BJ (cell line): ENCODE results near the gene TMEM247. TPM values are rescaled to one million over a fixed set of nuclear protein-coding genes. Genes with fewer than 3 reads are reported as not detected.
"Not testable (repeated sequence)": the region's sequence is repeated elsewhere in the genome, so short reads cannot be mapped to it uniquely, and the experiment has no call there.

Experiments
- CTCF ChIA-PET: fragments of 350-600 bp; formaldehyde crosslinking; extraction: SDS; loops from one replicate; lab custom pipeline; 2021; ENCODE audit warnings: antibody characterized with exemption, inconsistent platforms; lab: Yijun Ruan, JAX
- POLR2A ChIA-PET: fragments of 300-600 bp; sonication (Branson Sonifier 250); formaldehyde crosslinking; extraction: SDS; loops from one replicate; lab custom pipeline; 2021; ENCODE audit warnings: antibody characterized with exemption; lab: Charles Lee
- DNase-seq: peaks from one replicate; pipeline ENCODE4 v3.0.0-alpha.2; 2011; ENCODE audit warnings: low read depth
- H3K27me3 ChIP-seq: 2 replicates; pipeline ENCODE4 v1.6.0; 2011; ENCODE audit warnings: low read length; ENCODE audit not compliant: control insufficient read depth, insufficient read depth
- H3K36me3 ChIP-seq: 2 replicates; pipeline ENCODE4 v1.5.1; 2011; ENCODE audit warnings: low read length; ENCODE audit not compliant: control insufficient read depth, insufficient read depth
- H3K4me3 ChIP-seq: 2 replicates; pipeline ENCODE4 v1.5.1; 2011; ENCODE audit warnings: low read depth, mild to moderate bottlenecking, control low read depth, low read length
- polyA plus RNA-seq: library from polyadenylated mRNA; depleted of rRNA; stranded (reverse); fragments of >200 nt; gene quantifications from 2 replicates; pipeline ENCODE4 v1.2.3, GENCODE V29; 2011
- TF ChIP-seq, protein P1 (sequence below): IDR thresholded peaks from 2 replicates; pipeline ENCODE4 v1.5.1; 2011; ENCODE audit warnings: low read depth, mild to moderate bottlenecking, control low read depth, inconsistent platforms, low read length, moderate library complexity; ENCODE audit not compliant: insufficient read depth

Gene TMEM247
- polyA plus RNA-seq, 1 experiment, result not detected

DNA sequence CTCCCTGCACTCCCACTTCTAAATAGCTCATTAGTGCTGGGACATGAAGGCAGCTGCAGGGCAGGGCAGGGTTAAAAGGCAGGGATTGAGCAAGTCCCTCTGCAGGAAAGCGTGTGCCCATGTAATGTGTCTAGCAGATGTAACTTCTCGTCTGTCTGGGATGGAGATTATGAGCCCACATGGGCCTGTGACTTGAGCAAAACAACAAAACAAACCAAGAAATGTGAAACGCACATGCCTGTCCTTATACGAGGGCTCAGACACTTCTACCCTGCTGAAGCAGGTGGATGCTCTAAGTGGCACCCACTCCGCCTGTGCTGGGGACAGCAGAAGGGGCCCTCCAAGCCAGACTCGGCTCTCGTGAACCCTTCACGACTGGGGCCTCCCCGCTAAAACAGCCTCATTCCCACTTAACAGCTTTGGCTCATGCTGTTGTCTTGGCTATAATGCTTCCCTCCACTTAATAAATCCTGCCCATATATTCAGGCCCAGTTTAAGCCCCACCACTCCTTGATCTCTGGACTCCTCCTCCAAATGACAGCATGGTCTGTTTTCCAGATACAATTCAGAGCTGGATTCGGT, 40.9 kb downstream of the TMEM247 start:
- TF ChIP-seq, protein P1, sequence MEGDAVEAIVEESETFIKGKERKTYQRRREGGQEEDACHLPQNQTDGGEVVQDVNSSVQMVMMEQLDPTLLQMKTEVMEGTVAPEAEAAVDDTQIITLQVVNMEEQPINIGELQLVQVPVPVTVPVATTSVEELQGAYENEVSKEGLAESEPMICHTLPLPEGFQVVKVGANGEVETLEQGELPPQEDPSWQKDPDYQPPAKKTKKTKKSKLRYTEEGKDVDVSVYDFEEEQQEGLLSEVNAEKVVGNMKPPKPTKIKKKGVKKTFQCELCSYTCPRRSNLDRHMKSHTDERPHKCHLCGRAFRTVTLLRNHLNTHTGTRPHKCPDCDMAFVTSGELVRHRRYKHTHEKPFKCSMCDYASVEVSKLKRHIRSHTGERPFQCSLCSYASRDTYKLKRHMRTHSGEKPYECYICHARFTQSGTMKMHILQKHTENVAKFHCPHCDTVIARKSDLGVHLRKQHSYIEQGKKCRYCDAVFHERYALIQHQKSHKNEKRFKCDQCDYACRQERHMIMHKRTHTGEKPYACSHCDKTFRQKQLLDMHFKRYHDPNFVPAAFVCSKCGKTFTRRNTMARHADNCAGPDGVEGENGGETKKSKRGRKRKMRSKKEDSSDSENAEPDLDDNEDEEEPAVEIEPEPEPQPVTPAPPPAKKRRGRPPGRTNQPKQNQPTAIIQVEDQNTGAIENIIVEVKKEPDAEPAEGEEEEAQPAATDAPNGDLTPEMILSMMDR, result no peak
- CTCF ChIA-PET, result interaction anchor here (1.1 kb wide), 1 partner anchor 14 kb away, joined by 3 read pairs; no protein-coding TSS in a partner anchor

DNA sequence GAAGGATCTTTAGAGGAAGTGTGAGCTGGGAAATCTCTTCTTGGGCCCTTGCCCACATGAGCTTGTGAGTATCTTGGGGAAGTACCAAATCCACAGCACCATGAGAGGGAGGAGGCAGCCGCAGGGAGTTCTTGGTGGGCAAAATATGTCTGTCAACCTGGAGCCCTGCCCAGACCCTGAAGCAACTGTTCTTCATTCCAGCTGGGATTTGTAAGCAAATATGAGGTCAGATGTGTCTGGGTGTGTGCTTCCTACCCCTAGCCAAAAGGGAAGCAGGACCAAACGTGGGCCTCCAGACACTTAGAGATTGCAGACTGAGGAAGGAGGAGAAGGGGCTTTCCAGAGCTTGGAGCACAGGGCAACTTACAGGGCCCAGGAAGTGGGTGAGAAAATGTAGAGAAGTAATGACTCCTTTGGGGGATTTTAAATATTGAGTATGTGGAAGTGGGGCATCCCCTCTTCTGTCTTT, 41.9 kb downstream of the TMEM247 start:
- TF ChIP-seq, protein P1, result no peak
- ChIA-PET POLR2A (interaction anchor here (0.6 to 0.7 kb wide), 2 partner anchors 16 to 39 kb away, joined by 3 read pairs; no protein-coding TSS in a partner anchor), CTCF (interaction anchor here (1.1 kb wide), 1 partner anchor 13 kb away, joined by 3 read pairs; no protein-coding TSS in a partner anchor)
- DNase-seq, result peak; percentile 64
- H3K36me3 ChIP-seq, result no peaks in the 10 kb centered on the region
- H3K4me3 ChIP-seq, result no peak overlapping the region
- no peaks in the 10 kb centered on the region for H3K27me3 ChIP-seq

More for the DNA sequence above, 40.9 kb downstream of the TMEM247 start:
- no peak for DNase-seq
- H3K27me3 ChIP-seq, result no peaks in the 10 kb centered on the region
- H3K36me3 ChIP-seq, result no peaks in the 10 kb centered on the region
- no peak overlapping the region for H3K4me3 ChIP-seq
- POLR2A ChIA-PET, result no interaction called here

GRCh38 chr2:46522385-46522784, 43.0 kb downstream of the TMEM247 start:
- CTCF ChIA-PET, H3K4me3 ChIP-seq, DNase-seq, H3K27me3 ChIP-seq, POLR2A ChIA-PET, H3K36me3 ChIP-seq: not testable (repeated sequence)

DNA sequence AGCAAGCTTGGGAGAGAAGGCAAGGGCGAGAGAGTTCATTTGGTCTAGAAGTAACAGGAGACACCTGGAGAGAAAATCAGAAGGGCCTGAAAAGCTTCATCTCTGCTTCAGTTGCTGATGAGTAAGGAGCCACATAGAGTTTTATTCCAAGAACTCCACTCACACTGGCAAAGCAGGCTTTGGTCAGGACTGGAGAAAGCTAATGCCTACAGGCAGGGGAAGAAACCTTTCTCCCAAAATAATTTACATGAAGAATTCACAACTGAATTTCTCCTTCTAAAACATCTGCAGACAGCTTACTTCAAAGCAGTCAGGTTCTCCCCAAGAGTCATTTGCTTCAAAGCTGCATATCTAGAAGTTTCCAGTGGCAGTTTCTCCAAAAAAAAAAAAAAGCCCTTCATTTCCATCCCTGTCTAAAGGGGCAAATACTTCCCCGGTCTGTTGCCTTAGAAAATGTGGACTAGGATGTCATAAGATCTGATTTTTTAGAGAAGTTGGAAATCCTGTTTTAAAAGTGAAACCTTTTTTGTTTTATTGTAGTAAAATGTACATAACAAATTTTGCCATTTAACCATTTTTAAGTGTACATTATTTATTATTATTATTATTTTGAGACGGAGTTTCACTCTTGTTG, 46.3 kb downstream of the TMEM247 start:
- DNase-seq, result no peak
- Histone ChIP-seq H3K4me3 (no peak overlapping the region), H3K27me3 (no peaks in the 10 kb centered on the region), H3K36me3 (no peaks in the 10 kb centered on the region)
- ChIA-PET CTCF (interaction anchor here (1.1 kb wide), 1 partner anchor 20 kb away, joined by 3 read pairs; no protein-coding TSS in a partner anchor), POLR2A (no interaction called here)
- TF ChIP-seq, protein P1, result no peak

DNA sequence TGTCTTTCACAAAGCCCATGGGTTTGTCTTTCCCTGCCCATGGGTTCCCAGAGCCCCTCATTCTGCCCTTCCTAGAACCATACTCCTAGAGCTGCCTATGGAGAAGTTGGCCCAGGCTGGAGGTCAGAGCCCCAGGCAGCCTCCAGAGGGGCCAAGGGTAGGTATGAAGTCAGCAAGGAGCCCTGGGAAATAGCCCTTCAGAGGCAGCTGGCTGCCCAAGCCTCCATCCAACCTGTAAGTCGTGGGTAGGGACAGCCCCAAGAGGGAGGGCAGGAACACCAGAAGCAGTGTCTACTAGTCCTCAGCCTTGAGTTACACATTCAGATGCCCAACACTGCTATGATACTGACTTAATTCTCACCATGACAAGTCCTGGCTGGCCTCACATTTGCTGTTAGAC, 49.5 kb downstream of the TMEM247 start:
- CTCF ChIA-PET, result no interaction called here
- TF ChIP-seq, protein P1, result no peak

More for the DNA sequence above, 49.5 kb downstream of the TMEM247 start:
- no peak for DNase-seq
- POLR2A ChIA-PET, result no interaction called here
- Histone ChIP-seq H3K27me3 (no peaks in the 10 kb centered on the region), H3K36me3 (no peaks in the 10 kb centered on the region), H3K4me3 (no peak overlapping the region)
